Measurements from ENCODE around the gene PVALB. TPM values are rescaled to one million over a fixed set of nuclear protein-coding genes. Genes with fewer than 3 reads are reported as not detected.

PVALB gene
- total and polyA plus RNA-seq, 10 of the 15 experiments (the other 5 are each of a cell fraction or from before 2014, with no cell fraction given), result not detected

DNA sequence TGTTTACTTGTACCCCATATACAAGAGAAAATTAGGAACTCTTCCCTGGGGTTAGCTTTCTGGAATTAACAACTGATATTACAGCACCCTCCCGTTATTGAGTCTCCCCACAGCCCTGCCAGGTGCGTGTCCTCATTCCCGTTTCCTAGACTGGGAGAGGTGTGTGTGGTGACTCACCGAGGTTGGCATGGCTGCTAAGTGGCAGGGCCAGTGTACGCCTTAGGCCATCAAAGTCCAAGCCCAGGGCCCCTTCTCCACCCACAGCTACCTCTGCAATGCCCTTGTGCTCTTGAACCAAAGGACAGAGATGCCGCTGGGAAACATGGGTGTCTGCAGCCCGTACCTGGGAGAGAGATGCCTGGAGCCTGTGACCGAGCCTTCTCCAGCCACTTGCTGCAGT lies 53.3 kb downstream of the PVALB start:
- no peak overlapping the region for H3K4me2 ChIP-seq (ENCODE audit: control insufficient read depth, insufficient read depth)
- ChIA-PET CTCF (no interaction called here), POLR2A (no interaction called here), RAD21 (ENCODE audit: unreplicated experiment) (no interaction called here), SMC1A (ENCODE audit: uncharacterized antibody, unreplicated experiment) (interaction anchor here (0.5 to 0.6 kb wide), 2 partner anchors 143 to 229 kb away, joined by 3 read pairs; no protein-coding TSS in a partner anchor)
- no peaks in the 10 kb centered on the region for H3K36me3 ChIP-seq (ENCODE audit: control insufficient read depth in 2 of 2, insufficient read depth in 2 of 2, low read length in 1 of 2)
- no peaks in the 10 kb centered on the region for H3K79me2 ChIP-seq (ENCODE audit: control insufficient read depth, insufficient read depth, low read length)
- in situ Hi-C loops (cut with MboI) (no loop called here), intact Hi-C loops (cut with micrococcal nuclease; ENCODE audit: unreplicated experiment) (no loop called here)
- H3K9me3 ChIP-seq (replicated peaks; ENCODE audit: control insufficient read depth, insufficient read depth, low read length), result no peaks in the 10 kb centered on the region
- no peak overlapping the region for H2AFZ ChIP-seq (ENCODE audit: control insufficient read depth, low read depth, low read length)
- no peak overlapping the region for H3K4me3 ChIP-seq
- no peak overlapping the region for H3K27ac ChIP-seq (ENCODE audit: control insufficient read depth, insufficient read depth)
- no peaks in the 10 kb centered on the region for H3K4me1 ChIP-seq (ENCODE audit: control insufficient read depth, insufficient read depth, low read length)
- DNase-seq (ENCODE audit: low read depth, low spot score), result no peak
- no peak for ATAC-seq
- TF ChIP-seq KLF5 (IDR thresholded peaks at IDR 0.05; ENCODE audit: partially characterized antibody), result no peak
- no peak for TF ChIP-seq FOXK2 (IDR thresholded peaks at IDR 0.05)
- no peak for TF ChIP-seq EZH2 (IDR thresholded peaks at IDR 0.05; ENCODE audit: borderline replicate concordance, control insufficient read depth, low read depth, low read length)
- H3K27me3 ChIP-seq (replicated peaks in 1 of 2; ENCODE audit: control insufficient read depth in 2 of 2, insufficient read depth in 2 of 2, low read length in 1 of 2), result no peaks in the 10 kb centered on the region; a peak in 1 of 4 replicates
- no peak overlapping the region for H3K9ac ChIP-seq (ENCODE audit: control insufficient read depth, insufficient read depth, low read length)
- FAIRE-seq, result no peak
- no TSS peak for BruUV-seq (replicated peaks)
- 81% methylated on average over 8 of the region's 8 CpGs for WGBS (ENCODE audit: insufficient coverage, insufficient replicate concordance, low lambda C conversion rate, missing lambda C conversion rate)
- 0 out of 2 replicates have a peak, but pooled peaks cover 3% of the 10 kb centered on the region for H4K20me1 ChIP-seq (ENCODE audit: control insufficient read depth, insufficient read depth)

GRCh38 chr22:36762687-36763260 lies 54.1 kb downstream of the PVALB start:
- TF ChIP-seq ZNF207 (IDR thresholded peaks at IDR 0.05; ENCODE audit: borderline replicate concordance) (no peak), NR2C1 (IDR thresholded peaks at IDR 0.05) (no peak)
- POLR2A ChIA-PET, result no interaction called here
- SMC1A ChIA-PET (ENCODE audit: uncharacterized antibody, unreplicated experiment), result no interaction called here
- in situ Hi-C loops (cut with MboI), result no loop called here
- FAIRE-seq (no peak), ATAC-seq (no peak), DNase-seq (ENCODE audit: low read depth, low spot score) (no peak)
- Histone ChIP-seq H3K27me3 (replicated peaks in 1 of 2; ENCODE audit: control insufficient read depth in 2 of 2, insufficient read depth in 2 of 2, low read length in 1 of 2) (no peaks in the 10 kb centered on the region; a peak in 1 of 4 replicates), H3K9me3 (replicated peaks; ENCODE audit: control insufficient read depth, insufficient read depth, low read length) (no peaks in the 10 kb centered on the region), H3K36me3 (ENCODE audit: control insufficient read depth in 2 of 2, insufficient read depth in 2 of 2, low read length in 1 of 2) (no peaks in the 10 kb centered on the region), H3K79me2 (ENCODE audit: control insufficient read depth, insufficient read depth, low read length) (no peaks in the 10 kb centered on the region), H3K4me1 (ENCODE audit: control insufficient read depth, insufficient read depth, low read length) (no peaks in the 10 kb centered on the region), H2AFZ (ENCODE audit: control insufficient read depth, low read depth, low read length) (no peak overlapping the region), H3K4me3 (no peak overlapping the region), H4K20me1 (ENCODE audit: control insufficient read depth, insufficient read depth) (no peaks in the 10 kb centered on the region), H3K27ac (ENCODE audit: control insufficient read depth, insufficient read depth) (no peak overlapping the region), H3K4me2 (ENCODE audit: control insufficient read depth, insufficient read depth) (no peak overlapping the region), H3K9ac (ENCODE audit: control insufficient read depth, insufficient read depth, low read length) (no peak overlapping the region)
- RAD21 ChIA-PET (ENCODE audit: unreplicated experiment), result no interaction called here
- BruUV-seq (replicated peaks), result no TSS peak
- WGBS (ENCODE audit: insufficient coverage, insufficient replicate concordance, low lambda C conversion rate, missing lambda C conversion rate), result 75% methylated on average over 17 of the region's 17 CpGs
- intact Hi-C loops (cut with micrococcal nuclease; ENCODE audit: unreplicated experiment), result no loop called here
- CTCF ChIA-PET, result no interaction called here

All from GM12878 (cell line).